ENCODE results near the gene EGFLAM.
A peak's percentile ranks its signal among the peaks of the same experiment; 100 is the strongest.

Gene EGFLAM

DNA sequence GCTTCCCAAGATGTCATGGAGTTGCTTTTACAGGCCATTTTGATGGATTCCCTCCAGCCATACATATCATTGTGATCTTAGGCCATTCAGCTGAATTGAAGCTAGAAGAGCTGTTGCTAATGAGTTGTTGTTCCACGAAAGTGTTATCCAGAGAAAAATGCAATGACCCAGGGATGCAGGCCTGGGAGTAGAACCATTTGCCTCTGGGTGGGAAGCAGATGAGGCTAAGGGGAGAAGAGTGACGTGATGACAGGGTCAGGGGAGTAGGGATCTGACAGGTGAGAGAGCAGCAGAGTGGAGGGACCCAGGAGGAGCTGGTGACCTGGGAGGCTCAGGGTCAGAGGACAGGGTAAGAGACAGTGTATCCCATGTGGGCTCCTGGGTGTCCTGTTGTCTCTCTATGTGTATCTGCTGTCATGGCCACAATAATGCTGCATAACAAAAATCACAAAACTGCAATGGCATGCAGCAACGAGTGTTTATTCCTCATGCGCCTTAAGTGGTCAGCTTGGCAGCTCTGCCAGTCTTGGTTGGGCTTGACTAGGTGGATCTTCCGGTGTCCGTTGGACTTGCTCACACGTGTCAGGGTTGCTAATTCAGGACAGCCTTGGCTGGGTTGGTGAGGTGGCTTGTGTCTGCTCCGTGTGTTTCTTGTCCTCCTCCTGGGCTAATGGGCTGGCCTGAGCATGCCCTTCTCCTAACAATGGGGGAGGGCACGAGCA lies 207.5 kb downstream of the EGFLAM start:
- Histone ChIP-seq H3K9me3 (ENCODE audit: control insufficient read depth, low read length) (no peaks in the 10 kb centered on the region), H3K4me3 (ENCODE audit: low read length) (peak overlapping the region; percentile 2), H3K27me3 (replicated peaks; ENCODE audit: control insufficient read depth, insufficient read depth, low read length) (no peaks in the 10 kb centered on the region), H3K4me1 (ENCODE audit: control insufficient read depth, insufficient read depth, low read length) (peaks cover 74% of the 10 kb centered on the region), H3K36me3 (ENCODE audit: control insufficient read depth, insufficient read depth, low read length, severe bottlenecking) (peaks cover 2% of the 10 kb centered on the region), H3K9ac (ENCODE audit: low read length) (peak overlapping the region; percentile 87)
- no peak for DNase-seq (ENCODE audit: low read depth)

DNA sequence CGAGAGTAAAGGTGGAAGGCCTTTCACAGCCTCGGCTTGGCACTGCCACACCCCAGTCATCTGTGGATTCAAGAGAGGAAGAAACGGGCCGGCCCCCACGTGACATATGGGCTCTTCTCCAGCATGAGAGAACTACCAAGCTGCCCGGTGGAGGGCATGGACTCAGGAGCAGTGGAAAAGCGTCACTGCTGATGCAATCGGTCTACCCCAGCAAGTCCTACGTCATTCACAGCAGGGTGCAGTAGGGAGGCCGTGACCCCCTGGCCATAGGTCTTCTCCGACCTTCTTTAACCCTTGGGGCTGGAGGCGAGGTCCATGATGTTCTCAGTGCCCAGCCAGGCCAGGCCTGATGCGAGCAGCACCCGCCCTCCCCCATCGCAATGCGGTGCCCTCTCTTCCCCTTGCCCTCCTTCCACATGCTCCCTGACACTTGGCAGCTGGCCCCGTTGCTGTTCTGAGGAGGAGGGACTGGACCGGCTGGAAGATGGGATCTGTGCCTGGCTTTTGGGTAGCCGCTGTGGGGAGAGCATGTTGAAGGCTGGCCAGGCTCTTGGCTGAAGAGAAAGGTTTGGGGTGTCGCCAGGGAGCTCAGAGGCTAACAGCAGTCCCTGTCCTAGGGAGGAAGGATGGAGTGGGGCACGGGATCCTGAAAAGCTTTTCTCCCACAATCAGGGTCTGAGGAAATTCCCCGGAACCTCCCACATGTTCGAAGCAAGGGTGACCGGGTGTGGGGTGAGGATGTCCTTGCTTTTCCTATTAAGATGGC lies 208.2 kb downstream of the EGFLAM start:
- Histone ChIP-seq H3K4me3 (ENCODE audit: low read length) (peak overlapping the region; percentile 63), H3K27me3 (replicated peaks; ENCODE audit: control insufficient read depth, insufficient read depth, low read length) (no peaks in the 10 kb centered on the region), H3K4me1 (ENCODE audit: control insufficient read depth, insufficient read depth, low read length) (peaks cover 74% of the 10 kb centered on the region), H3K36me3 (ENCODE audit: control insufficient read depth, insufficient read depth, low read length, severe bottlenecking) (no peaks in the 10 kb centered on the region), H3K9me3 (ENCODE audit: control insufficient read depth, low read length) (no peaks in the 10 kb centered on the region), H3K9ac (ENCODE audit: low read length) (peak overlapping the region; percentile 87)
- no peak for DNase-seq (ENCODE audit: low read depth)

DNA sequence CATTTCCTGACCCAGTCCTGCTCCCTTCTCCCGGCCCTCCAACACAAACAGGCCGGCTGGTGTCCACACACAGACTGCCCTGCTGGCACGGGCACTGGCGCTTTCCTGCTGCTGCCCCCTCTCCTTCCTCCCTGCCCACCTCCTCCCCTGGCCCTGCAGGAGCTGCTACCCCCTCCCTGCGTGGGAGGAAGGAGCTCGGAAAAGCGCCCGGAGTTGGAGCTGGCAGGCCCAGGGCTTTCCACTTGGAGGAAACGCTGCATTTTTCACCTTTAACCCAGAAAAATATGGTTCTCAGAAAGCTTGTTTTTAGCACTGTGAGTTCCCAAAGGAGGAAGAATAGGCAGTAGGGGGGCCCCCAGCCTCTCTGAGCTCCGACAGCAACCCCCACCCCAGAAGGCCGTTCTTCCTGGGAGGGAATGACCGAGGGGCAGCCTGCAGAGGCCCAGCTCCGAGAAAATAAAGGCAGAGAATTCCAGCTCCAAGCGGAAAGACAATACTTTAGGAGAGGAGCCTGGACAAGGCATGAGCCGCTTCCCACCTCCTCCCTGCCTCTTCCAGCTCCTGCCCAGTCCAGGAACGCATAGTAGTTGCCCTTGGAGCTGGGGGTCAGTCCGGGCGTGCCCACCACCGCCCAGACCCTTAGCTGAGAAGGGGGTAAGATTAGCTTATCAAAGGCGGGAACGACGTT lies 209.1 kb downstream of the EGFLAM start:
- H3K27me3 ChIP-seq (replicated peaks; ENCODE audit: control insufficient read depth, insufficient read depth, low read length): no peaks in the 10 kb centered on the region
- H3K9me3 ChIP-seq (ENCODE audit: control insufficient read depth, low read length): no peaks in the 10 kb centered on the region
- no peaks in the 10 kb centered on the region for H3K36me3 ChIP-seq (ENCODE audit: control insufficient read depth, insufficient read depth, low read length, severe bottlenecking)
- peaks cover 74% of the 10 kb centered on the region for H3K4me1 ChIP-seq (ENCODE audit: control insufficient read depth, insufficient read depth, low read length)
- H3K9ac ChIP-seq (ENCODE audit: low read length): peak overlapping the region; percentile 87
- DNase-seq (ENCODE audit: low read depth): peak; percentile 50
- H3K4me3 ChIP-seq (ENCODE audit: low read length): peak overlapping the region; percentile 63

DNA sequence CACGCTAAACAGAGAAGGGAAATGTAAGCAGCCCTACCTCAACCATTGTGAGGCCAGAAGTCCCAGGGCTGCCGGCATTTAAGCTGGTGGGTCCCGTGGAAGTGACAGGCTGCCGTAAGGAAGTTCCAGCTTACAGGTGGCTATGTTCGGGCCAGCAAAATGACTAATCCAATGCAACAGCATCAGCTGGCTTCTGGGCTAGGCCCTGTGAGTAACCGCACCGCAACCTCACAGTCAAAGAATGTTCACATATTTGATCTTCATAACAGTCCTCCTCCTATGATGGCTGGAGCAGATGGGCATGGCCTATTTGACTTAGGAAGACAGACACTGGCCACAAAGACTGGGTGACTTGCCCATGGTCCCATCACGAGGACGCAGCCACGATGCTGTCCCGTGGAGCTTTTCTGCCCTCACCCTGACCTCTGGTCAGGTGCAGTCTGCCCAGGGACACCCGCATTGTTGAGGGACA lies 209.9 kb downstream of the EGFLAM start:
- Histone ChIP-seq H3K4me1 (ENCODE audit: control insufficient read depth, insufficient read depth, low read length) (peaks cover 69% of the 10 kb centered on the region), H3K27me3 (replicated peaks; ENCODE audit: control insufficient read depth, insufficient read depth, low read length) (no peaks in the 10 kb centered on the region), H3K9me3 (ENCODE audit: control insufficient read depth, low read length) (no peaks in the 10 kb centered on the region), H3K36me3 (ENCODE audit: control insufficient read depth, insufficient read depth, low read length, severe bottlenecking) (no peaks in the 10 kb centered on the region), H3K9ac (ENCODE audit: low read length) (peak overlapping the region; percentile 87), H3K4me3 (ENCODE audit: low read length) (peak overlapping the region; percentile 63)
- peak; percentile 76 for DNase-seq (ENCODE audit: low read depth)

DNA sequence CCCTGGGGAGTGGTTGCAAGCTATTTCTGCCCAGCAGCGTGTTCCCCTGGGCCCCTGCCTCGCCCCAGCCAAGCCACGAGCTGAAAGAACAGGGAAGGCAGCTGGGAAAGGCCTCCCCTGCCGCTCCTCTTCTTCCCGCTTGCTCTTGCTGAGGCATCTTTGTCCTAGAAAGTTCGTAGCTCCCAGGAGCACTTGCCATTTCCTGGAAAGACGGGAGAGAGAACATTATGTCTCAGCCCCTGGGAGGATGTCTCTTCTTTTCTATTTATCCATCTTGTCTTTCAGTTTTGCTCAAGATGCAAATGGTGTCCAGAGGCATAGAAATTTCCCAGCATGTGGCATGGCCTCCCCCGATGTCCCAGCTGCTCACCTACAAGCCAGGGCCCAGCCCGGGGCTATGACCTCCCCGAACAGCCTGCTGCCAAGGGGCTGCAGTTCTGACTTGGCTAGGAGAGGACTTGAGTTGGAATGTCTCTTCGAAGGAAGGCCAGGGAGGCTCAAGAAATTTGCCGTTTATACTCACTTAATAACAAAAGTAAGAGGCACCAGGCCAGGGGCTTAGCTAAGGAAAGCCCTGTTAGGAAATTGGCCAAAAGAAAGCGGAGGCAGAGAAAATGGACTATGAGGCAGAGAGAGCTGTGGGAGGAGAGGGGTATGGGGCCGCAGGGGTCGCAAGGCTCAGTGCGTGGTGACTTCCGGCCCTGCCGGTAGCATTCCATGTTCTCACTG lies 210.8 kb downstream of the EGFLAM start:
- H3K4me1 ChIP-seq (ENCODE audit: control insufficient read depth, insufficient read depth, low read length): peaks cover 61% of the 10 kb centered on the region
- DNase-seq (ENCODE audit: low read depth): no peak
- peak overlapping the region; percentile 87 for H3K9ac ChIP-seq (ENCODE audit: low read length)
- no peaks in the 10 kb centered on the region for H3K27me3 ChIP-seq (replicated peaks; ENCODE audit: control insufficient read depth, insufficient read depth, low read length)
- peak overlapping the region; percentile 70 for H3K4me3 ChIP-seq (ENCODE audit: low read length)
- H3K36me3 ChIP-seq (ENCODE audit: control insufficient read depth, insufficient read depth, low read length, severe bottlenecking): no peaks in the 10 kb centered on the region
- no peaks in the 10 kb centered on the region for H3K9me3 ChIP-seq (ENCODE audit: control insufficient read depth, low read length)

DNA sequence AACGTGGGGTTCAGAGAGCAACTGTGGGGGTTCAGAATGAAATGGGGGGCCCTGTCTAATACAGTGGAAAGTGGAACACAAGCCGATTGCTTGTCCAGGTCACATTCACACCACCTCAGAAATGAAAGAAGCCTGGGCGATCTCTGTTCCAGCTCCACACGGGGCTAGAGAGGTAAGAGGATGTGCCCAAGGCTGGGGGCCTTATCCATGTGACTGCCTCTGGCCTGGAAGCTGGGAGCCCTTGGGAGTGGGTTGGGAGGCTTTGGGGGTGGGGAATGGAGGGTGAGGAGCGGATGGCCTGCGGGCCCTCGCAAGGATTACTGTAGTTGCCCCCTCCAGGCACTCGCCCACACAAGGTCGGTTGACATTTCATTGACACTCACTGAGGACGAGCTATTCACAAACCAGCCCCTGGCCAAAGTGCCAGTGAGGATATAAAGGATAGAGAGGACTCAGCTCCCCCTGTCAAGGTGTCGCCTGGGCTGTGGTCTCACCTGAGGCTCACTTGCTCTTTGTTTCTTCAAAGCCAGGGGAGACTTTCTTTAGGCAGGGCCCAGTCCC lies 211.4 kb downstream of the EGFLAM start:
- Histone ChIP-seq H3K4me1 (ENCODE audit: control insufficient read depth, insufficient read depth, low read length) (peaks cover 55% of the 10 kb centered on the region), H3K27me3 (replicated peaks; ENCODE audit: control insufficient read depth, insufficient read depth, low read length) (no peaks in the 10 kb centered on the region), H3K4me3 (ENCODE audit: low read length) (peak overlapping the region; percentile 70), H3K9ac (ENCODE audit: low read length) (peak overlapping the region; percentile 87), H3K36me3 (ENCODE audit: control insufficient read depth, insufficient read depth, low read length, severe bottlenecking) (no peaks in the 10 kb centered on the region), H3K9me3 (ENCODE audit: control insufficient read depth, low read length) (no peaks in the 10 kb centered on the region)
- no peak for DNase-seq (ENCODE audit: low read depth)

DNA sequence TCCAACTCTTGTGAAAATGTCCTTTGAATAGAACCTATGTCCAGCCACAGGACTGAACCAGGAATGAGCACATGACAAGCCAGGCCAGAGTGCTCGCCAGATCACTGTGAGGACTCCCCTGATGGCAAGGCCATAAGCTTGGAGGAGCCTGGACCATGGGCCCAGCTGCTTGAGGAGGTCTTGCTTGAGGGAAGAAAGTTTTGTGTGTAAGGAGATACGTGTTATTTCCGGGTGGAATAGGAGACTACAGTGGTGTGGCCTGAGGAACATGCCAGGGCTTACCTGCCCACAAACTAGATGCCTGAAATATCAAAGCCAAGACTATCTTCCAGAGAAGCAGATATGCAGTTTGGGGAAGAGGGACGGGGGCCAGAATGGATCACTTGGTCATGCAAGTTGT lies 213.3 kb downstream of the EGFLAM start:
- Histone ChIP-seq H3K36me3 (ENCODE audit: control insufficient read depth, insufficient read depth, low read length, severe bottlenecking) (no peaks in the 10 kb centered on the region), H3K4me3 (ENCODE audit: low read length) (no peak overlapping the region), H3K4me1 (ENCODE audit: control insufficient read depth, insufficient read depth, low read length) (peaks cover 36% of the 10 kb centered on the region), H3K9me3 (ENCODE audit: control insufficient read depth, low read length) (no peaks in the 10 kb centered on the region), H3K27me3 (replicated peaks; ENCODE audit: control insufficient read depth, insufficient read depth, low read length) (no peaks in the 10 kb centered on the region), H3K9ac (ENCODE audit: low read length) (no peak overlapping the region)
- no peak for DNase-seq (ENCODE audit: low read depth)

DNA sequence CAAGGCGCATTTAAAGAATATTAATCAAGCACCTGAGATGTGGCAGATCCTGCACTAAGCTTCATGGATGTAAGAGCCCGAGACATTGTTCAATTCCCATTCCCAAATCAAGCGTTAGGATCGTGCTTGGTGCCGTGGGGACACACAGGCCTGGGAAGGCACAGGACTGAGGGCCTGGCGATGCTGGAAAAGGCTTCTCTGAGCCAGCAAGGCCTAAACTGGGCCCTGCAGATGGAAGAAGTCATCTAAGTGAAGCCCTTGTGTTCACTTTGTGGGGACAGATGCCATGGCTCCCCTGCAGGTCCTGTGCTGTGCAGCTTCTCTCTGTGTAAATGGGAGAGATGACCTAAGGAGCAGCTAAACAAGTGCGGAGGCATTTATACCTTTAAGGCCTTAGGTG lies 214.2 kb downstream of the EGFLAM start:
- H3K27me3 ChIP-seq (replicated peaks; ENCODE audit: control insufficient read depth, insufficient read depth, low read length): no peaks in the 10 kb centered on the region
- H3K9me3 ChIP-seq (ENCODE audit: control insufficient read depth, low read length): no peaks in the 10 kb centered on the region
- no peak overlapping the region for H3K9ac ChIP-seq (ENCODE audit: low read length)
- no peak overlapping the region for H3K4me3 ChIP-seq (ENCODE audit: low read length)
- no peak for DNase-seq (ENCODE audit: low read depth)
- peaks cover 28% of the 10 kb centered on the region for H3K4me1 ChIP-seq (ENCODE audit: control insufficient read depth, insufficient read depth, low read length)
- no peaks in the 10 kb centered on the region for H3K36me3 ChIP-seq (ENCODE audit: control insufficient read depth, insufficient read depth, low read length, severe bottlenecking)

DNA sequence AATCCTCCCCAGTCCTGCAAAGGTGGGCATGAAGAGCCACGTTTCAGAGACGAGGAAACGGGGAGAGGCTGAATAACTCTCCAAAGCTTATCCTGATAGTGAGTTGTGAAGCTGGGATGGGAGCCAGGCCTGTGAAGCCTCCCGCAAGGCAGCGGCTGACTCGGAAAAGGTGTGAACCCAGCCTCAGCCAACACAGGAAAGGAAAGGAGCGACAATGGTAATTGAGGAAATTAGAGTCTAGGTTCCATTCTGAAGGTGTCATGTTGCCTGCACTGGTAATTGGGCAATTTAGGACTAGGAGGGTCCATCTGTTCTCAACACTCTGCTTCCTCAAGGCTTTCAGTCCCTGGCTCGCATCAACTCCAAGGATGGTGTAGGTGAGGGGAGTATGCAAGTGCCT lies 214.6 kb downstream of the EGFLAM start:
- Histone ChIP-seq H3K36me3 (ENCODE audit: control insufficient read depth, insufficient read depth, low read length, severe bottlenecking) (peaks cover 2% of the 10 kb centered on the region), H3K4me1 (ENCODE audit: control insufficient read depth, insufficient read depth, low read length) (peaks cover 23% of the 10 kb centered on the region), H3K9ac (ENCODE audit: low read length) (no peak overlapping the region), H3K27me3 (replicated peaks; ENCODE audit: control insufficient read depth, insufficient read depth, low read length) (no peaks in the 10 kb centered on the region), H3K9me3 (ENCODE audit: control insufficient read depth, low read length) (no peaks in the 10 kb centered on the region), H3K4me3 (ENCODE audit: low read length) (no peak overlapping the region)
- DNase-seq (ENCODE audit: low read depth): no peak

DNA sequence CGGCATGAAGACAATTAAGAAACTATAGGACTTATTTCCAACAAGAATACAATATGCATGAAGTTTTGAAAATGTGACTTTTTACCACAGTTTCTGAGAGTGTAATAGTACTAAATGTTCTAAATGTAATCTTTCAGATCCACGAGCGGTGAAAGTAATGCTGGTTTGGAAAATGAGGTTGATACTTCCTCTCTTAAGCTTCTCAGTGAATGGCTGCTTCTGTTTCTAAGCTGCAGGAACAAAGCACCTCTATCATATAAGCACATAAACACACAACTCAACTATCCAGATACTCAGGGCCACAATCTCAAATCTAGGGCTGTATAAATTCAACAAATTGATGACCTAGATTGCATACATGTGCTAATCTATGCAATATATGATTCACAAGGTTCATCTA lies 219.8 kb downstream of the EGFLAM start:
- H3K27me3 ChIP-seq (replicated peaks; ENCODE audit: control insufficient read depth, insufficient read depth, low read length): no peaks in the 10 kb centered on the region
- H3K4me3 ChIP-seq (ENCODE audit: low read length): no peak overlapping the region
- peaks cover 8% of the 10 kb centered on the region for H3K4me1 ChIP-seq (ENCODE audit: control insufficient read depth, insufficient read depth, low read length)
- peaks cover 27% of the 10 kb centered on the region for H3K36me3 ChIP-seq (ENCODE audit: control insufficient read depth, insufficient read depth, low read length, severe bottlenecking)
- H3K9me3 ChIP-seq (ENCODE audit: control insufficient read depth, low read length): no peaks in the 10 kb centered on the region
- DNase-seq (ENCODE audit: low read depth): no peak
- H3K9ac ChIP-seq (ENCODE audit: low read length): no peak overlapping the region
